C4-2B (cell line): Measurements from ENCODE around the gene FCN1.

Source experiments
- CTCF ChIP-seq: fragments of 450-650 bp; conservative IDR thresholded peaks from 2 replicates; pipeline ENCODE4 v1.5.1; 2017; ENCODE audit warnings: mild to moderate bottlenecking
- ZFX ChIP-seq: fragments of 450-650 bp; IDR thresholded peaks from 2 replicates; pipeline ENCODE4 v1.6.1; 2017

GRCh38 chr9:134959971-134960310 is 42.2 kb upstream of the FCN1 start:
- TF ChIP-seq CTCF: no peak
- TF ChIP-seq ZFX: no peak
